Tibial nerve (tissue), 4 donors: ENCODE data around the gene MTCL1.

Experiments
- CTCF ChIP-seq, 5 experiments: fragments of 200-600 bp in 3 of 5; fragments of 450-650 bp in 2 of 5; sonication (generic) in 3 of 5; IDR thresholded peaks; one replicate each; pipeline ENCODE4 v1.5.1; 2016 to 2019; ENCODE audit warnings: antibody characterized with exemption in 5 of 5, mild to moderate bottlenecking in 3 of 5, moderate library complexity in 2 of 5
- EP300 ChIP-seq, 2 donors: sonication (generic); formaldehyde crosslinking; IDR thresholded peaks; one replicate each; pipeline ENCODE4 v1.6.1; 2017; ENCODE audit warnings: antibody characterized with exemption in 2 of 2, mild to moderate bottlenecking in 1 of 2
- POLR2A ChIP-seq, 2 donors: fragments of 450-650 bp; IDR thresholded peaks; one replicate each; pipeline ENCODE4 v1.6.1; 2017; ENCODE audit warnings: antibody characterized with exemption in 2 of 2, mild to moderate bottlenecking in 2 of 2, moderate library complexity in 2 of 2

- TF ChIP-seq CTCF (IDR thresholded peaks at IDR 0.05) (no peak), EP300 (IDR thresholded peaks at IDR 0.05) (no peak), POLR2A (IDR thresholded peaks at IDR 0.05) (no peak)
Measured at GRCh38 chr18:8721094-8721669, 15.8 kb downstream of the MTCL1 start.
